ENCODE data around the gene GSG1.

GSG1 gene

DNA sequence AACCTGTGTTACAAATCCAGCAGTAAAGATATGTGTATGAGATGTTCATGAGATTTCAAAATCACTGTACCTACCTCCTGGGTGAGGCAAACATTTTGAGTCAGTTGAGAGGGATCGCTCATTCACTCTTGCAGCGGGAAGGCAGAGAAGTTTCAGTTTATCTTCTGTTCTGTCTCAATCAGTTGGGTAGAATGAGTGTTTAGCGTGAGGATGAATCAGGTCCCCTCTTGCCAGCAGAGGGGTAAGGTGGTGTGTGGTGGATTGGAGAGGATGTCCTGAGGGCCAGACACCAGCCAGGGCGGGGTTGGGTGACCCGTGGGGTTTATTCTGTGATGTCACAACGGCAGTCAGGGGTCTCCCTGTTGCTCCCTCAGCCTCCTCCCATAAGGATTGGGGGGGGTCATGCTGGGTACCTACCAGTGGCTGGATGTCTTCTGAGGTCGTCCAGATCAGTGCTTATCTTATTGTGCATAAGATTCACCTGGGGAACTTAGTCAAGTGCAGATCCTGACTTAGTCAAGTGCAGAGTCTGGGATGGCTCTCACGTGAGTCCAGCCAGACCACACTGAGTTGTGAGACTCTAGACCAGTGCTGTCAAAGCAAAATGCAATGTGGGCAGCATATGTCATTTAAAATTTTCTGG, at the start of gene GSG1:
Gene GSG1, minus strand, starts transcription at position 277 of the 643 bp plus-strand sequence. Its CDS starts 155 bp downstream, at position 122.
- DNase-seq (ENCODE audit: extremely low read depth in 1 of 2, low read depth in 1 of 2), result peak in 1 of 2 donors; percentile 48

DNA sequence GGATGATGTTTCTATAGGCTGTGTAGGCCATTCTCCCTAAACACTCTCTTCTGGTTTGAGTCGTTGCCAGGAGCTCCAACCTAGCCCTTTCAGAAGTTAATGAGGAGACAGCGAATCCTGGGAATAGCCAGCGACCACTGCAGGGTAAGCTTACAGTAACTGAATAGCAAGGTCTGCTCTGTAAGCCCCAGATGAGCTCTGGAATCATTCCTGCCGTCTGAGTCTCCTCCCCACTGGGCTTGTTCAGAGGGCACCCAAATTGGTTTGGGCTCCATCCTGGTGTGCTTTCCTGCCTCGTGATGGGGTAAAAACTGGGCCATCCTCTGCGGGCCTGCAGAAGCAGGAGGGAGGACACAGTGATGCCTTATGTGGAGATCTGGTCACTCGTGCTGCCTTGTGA, 49.7 kb upstream of the GSG1 start:
- no peak for DNase-seq (ENCODE audit: extremely low read depth in 1 of 2, low read depth in 1 of 2)

GRCh38 chr12:13152756-13153155, 49.3 kb upstream of the GSG1 start:
- DNase-seq (ENCODE audit: extremely low read depth in 1 of 2, low read depth in 1 of 2), result no peak

GRCh38 chr12:13152281-13152680, 48.8 kb upstream of the GSG1 start:
- DNase-seq (ENCODE audit: extremely low read depth in 1 of 2, low read depth in 1 of 2), result no peak

DNA sequence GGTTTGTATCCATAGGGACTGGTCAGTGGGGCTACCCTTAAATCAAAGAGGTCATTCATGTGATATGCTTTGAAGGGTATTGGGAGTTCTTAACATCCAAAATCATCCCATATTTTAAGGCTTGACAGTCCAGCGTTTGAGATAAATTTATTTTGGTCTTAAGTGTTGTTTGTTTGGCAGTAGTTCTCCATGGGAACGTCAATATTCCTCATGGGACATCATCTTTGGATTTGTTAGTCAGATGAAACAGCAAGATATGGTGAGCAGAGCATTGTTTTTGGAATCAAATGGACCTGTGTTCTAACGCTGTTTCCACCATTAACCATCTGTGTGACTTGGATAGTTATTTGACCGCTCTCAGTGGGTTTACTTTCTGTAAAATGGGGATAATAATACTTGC, 45.9 kb upstream of the GSG1 start:
- DNase-seq (ENCODE audit: extremely low read depth in 1 of 2, low read depth in 1 of 2), result no peak

DNA sequence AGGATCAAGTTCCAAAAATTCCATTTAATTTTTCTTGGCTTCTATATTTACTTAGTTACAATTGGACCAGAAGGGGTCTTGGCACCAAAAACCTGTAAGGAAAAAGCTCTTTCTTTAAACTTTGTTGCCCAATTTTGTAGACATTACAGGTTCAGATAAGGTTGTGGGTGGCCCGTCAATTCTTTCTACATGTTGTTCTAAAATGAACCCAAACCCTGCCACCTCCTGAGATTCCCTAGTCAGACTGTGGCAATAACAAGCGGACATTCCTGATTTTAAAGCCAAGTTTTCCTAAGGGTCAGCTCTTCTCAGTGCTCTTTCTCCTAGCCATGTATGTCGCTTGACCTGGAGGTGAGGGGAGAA, 45.0 kb upstream of the GSG1 start:
- DNase-seq (ENCODE audit: extremely low read depth in 1 of 2, low read depth in 1 of 2), result no peak

DNA sequence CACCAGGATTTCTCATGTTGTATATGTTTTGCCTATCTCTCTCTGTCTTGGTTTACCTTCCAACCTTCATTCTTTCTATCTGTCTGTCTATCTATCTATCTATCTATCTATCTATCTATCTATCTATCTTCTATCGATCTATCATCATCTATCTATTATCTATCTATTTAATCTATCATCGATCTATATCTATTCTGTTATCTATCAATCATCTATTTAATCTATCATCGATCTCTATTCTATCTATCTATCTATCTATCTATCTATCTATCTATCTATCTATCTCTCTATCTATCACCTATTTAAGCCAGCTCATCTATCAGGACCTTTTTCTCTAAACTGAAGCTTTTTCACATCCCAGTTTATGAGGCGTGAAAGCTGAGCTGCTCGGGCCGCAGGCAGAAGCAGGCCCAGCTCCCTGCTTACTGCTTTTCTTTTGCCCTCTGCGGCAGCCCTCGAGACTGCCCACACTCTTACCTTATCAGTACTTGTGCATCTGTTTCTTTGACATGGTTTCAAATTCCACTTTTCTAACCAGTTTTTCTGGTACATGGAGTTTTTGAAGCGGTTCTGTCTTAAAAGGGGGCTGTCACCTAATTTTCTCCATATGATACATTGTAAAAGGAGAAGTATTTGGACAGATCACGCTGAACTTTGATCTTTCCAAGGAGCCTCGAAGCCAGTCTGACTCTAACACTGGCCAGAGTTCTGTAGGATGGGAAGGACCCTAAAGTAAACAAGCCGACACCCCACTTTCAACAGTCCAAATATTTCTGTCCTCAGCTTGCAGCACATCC, 44.4 kb upstream of the GSG1 start:
- DNase-seq (ENCODE audit: extremely low read depth in 1 of 2, low read depth in 1 of 2), result no peak

GRCh38 chr12:13146336-13146938, 43.0 kb upstream of the GSG1 start:
- no peak for DNase-seq (ENCODE audit: extremely low read depth in 1 of 2, low read depth in 1 of 2)

GRCh38 chr12:13144266-13144828, 40.9 kb upstream of the GSG1 start:
- no peak for DNase-seq (ENCODE audit: extremely low read depth in 1 of 2, low read depth in 1 of 2)

DNA sequence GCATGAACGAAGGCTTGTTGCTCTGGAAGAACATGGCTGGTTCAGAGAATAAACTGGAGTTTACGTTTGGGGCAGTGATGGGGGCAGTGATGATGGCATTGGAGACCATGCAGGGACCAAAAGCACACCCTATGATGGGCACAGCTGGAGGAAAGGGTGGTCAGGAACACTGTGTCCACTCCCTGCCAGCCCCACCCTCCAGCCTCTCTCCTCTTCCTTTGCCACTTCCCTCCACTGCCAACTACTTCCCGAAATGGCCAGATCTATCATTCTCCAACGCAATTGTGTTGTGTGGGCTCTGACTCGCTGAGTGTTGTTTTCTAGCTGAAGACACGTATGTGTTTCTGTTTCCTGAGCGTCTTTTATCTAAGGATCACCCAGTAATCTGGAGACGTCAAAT, 39.3 kb upstream of the GSG1 start:
- DNase-seq (ENCODE audit: extremely low read depth in 1 of 2, low read depth in 1 of 2), result no peak

DNA sequence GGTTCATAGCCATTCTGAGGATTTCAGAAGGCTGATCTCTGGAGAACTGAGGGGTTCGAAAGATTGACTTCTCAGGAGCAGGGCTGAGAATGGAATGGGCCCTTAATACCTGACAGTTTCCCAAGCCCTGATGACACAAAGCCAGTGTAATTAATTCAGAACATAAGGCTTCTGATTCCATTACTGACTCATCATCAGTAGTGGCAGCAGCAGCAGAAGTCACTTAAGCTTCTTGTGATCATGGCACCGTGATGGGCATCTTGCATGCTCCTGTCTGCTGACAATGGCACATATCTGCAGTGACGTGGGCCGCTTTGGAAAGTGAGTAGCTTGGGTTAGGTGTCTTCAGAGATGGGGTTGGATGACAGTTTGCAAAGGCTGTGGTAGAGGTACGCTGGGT, 38.2 kb upstream of the GSG1 start:
- DNase-seq (ENCODE audit: extremely low read depth in 1 of 2, low read depth in 1 of 2), result no peak

DNA sequence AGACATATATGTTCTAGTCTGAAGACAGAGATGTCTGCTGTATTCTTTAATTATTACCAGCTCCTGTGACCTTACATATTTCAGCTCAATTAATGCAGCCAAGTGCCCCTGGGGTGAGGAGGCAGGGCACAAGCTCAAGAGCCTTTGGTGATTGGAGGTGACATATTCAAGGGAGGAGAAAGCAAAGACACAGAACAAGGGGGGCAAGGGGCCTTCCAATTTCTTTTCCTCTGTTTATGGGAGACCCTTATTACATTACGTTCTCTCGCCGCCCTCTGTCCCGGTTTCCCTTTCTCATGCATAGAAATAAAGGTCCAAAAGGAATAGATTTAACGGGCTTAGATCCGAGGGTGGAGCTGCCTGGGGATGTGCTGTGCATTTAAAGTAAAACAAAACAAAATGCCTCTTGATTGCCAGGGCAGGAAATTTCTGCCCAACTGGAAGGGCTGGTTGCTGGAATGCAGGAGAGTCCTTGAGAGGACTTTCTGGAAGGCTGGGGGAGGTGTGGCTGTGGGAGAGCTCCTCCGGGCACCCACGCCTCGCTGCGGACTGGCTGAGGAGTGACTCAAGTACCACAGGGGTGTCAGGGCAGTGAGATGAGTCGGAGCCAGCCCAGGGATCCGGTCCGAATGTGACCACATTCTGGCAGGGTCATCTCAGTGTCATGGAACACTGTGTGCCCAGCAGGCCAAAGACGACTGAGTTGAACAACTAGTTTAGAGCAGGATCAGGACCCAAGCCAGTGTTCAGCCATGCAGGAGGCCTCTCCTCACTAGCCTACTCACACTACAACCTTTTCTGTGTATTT, 32.1 kb upstream of the GSG1 start:
- DNase-seq (ENCODE audit: extremely low read depth in 1 of 2, low read depth in 1 of 2), result no peak

- DNase-seq (ENCODE audit: extremely low read depth in 1 of 2, low read depth in 1 of 2), result no peak
These were observed 30.4 kb upstream of the GSG1 start for GRCh38 chr12:13133886-13134285.

- DNase-seq (ENCODE audit: extremely low read depth in 1 of 2, low read depth in 1 of 2), result no peak
These were observed 27.5 kb upstream of the GSG1 start for GRCh38 chr12:13130981-13131380.

- no peak for DNase-seq (ENCODE audit: extremely low read depth in 1 of 2, low read depth in 1 of 2)
These were observed 25.0 kb upstream of the GSG1 start for GRCh38 chr12:13128291-13128965.

DNA sequence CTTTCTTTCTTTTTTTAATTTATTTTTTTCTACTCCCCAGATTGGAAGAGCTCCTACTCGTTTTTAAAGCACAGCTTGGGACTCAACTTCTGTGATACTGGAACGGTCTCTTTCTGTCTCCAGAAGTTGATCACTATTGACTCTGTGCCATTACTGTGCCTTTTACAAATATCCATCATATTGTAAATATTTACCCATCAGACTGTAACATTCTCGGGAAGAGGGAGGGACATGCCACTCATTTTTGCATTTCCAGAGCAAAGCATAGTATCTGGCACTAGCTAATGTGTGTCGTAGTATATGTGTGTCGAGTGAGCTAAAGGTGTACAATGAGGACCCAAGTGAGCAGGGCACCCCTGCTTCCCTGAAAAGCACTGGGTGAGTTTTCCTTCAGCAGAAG, 24.0 kb upstream of the GSG1 start:
- no peak for DNase-seq (ENCODE audit: extremely low read depth in 1 of 2, low read depth in 1 of 2)

- no peak for DNase-seq (ENCODE audit: extremely low read depth in 1 of 2, low read depth in 1 of 2)
These were observed 23.0 kb upstream of the GSG1 start for GRCh38 chr12:13126494-13126893.

- no peak for DNase-seq (ENCODE audit: extremely low read depth in 1 of 2, low read depth in 1 of 2)
These were observed 22.5 kb upstream of the GSG1 start for GRCh38 chr12:13125996-13126395.

DNA sequence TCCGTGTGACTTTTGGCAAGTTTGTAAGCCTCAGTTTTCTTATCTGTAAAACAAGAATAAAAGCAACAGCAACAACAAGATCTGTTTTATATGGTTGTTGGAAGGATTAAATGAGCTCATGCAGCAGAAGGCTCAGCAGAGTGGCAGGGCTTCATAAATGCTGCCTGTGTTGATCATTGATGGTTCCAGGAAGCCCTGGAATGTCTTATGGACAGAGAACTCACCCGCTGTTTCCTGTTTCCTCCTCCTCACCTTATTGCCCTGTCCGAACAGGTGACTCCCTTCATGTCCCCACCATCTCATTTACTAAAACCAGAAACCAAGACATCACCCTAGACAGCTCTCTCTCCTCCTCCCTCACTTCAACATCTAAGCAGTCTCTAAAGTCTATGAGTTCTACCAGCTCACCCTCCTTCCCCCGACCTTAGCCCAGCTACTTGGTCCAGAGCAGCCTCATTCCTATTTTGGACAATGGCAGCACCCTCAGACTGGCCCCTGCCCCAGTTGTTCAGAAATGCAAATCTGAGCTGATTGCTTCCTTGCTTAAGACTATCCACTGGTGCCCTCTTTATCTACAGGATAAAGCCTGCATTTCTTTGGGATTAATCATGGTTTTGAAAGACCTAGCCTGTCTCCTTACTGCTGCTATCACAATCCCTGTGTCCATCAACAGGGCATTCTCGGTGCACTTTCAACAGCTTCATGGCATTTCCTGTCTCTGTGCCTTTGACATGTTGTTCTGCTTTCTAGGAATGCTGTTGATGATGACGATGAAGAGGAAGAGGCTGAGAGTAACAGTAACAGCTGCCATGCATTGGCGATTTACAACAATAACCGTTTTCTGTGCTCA, 21.4 kb upstream of the GSG1 start:
- DNase-seq (ENCODE audit: extremely low read depth in 1 of 2, low read depth in 1 of 2), result no peak

- DNase-seq (ENCODE audit: extremely low read depth in 1 of 2, low read depth in 1 of 2), result no peak
These were observed 18.1 kb upstream of the GSG1 start for GRCh38 chr12:13121568-13121967.
